CD14-positive monocyte (primary cell): ENCODE data around the gene BCS1L. TPM values are rescaled to one million over a fixed set of nuclear protein-coding genes. Genes with fewer than 3 reads are reported as not detected.

Experiments used
- DNase-seq, 3 donors: peaks; one replicate each; pipeline ENCODE4 v3.0.0-alpha.2; 2011 to 2022
- H2AFZ ChIP-seq: 2 replicates; pipeline ENCODE4 v1.6.0; 2012; ENCODE audit warnings: mild to moderate bottlenecking, low read depth, low read length, inconsistent platforms; ENCODE audit not compliant: insufficient read depth, poor library complexity, severe bottlenecking
- H3K27ac ChIP-seq, 2 donors: 1 replicate in 1 of 2; 2 replicates in 1 of 2; pipeline ENCODE4 v1.5.1; 2012 to 2013; ENCODE audit warnings: low read length in 2 of 2, control low read depth in 1 of 2, inconsistent platforms in 1 of 2, low read depth in 1 of 2, mild to moderate bottlenecking in 1 of 2
- H3K27me3 ChIP-seq, 2 donors: one replicate each; pipeline versions ENCODE4 v1.6.0 to v1.6.1; 2011 to 2013; ENCODE audit warnings: low read length in 2 of 2; ENCODE audit not compliant: control insufficient read depth in 2 of 2, insufficient read depth in 2 of 2
- H3K36me3 ChIP-seq, 2 donors: replicated peaks in 1 of 2; 1 replicate in 1 of 2; 2 replicates in 1 of 2; pipeline versions ENCODE4 v1.5.1 to v1.6.1; 2012 to 2013; ENCODE audit warnings: low read length in 2 of 2, control low read depth in 1 of 2, inconsistent platforms in 1 of 2, mild to moderate bottlenecking in 1 of 2; ENCODE audit not compliant: insufficient read depth in 2 of 2, control insufficient read depth in 1 of 2
- H3K4me1 ChIP-seq, 2 donors: 1 replicate in 1 of 2; 2 replicates in 1 of 2; pipeline versions ENCODE4 v1.5.1 to v1.6.1; 2012 to 2013; ENCODE audit warnings: low read length in 2 of 2, control low read depth in 1 of 2, inconsistent platforms in 1 of 2, mild to moderate bottlenecking in 1 of 2, moderate library complexity in 1 of 2; ENCODE audit not compliant: insufficient read depth in 2 of 2, control insufficient read depth in 1 of 2
- H3K4me2 ChIP-seq: replicated peaks from 2 replicates; pipeline ENCODE3; 2012; ENCODE audit warnings: low read length, moderate library complexity, mild to moderate bottlenecking; ENCODE audit not compliant: poor library complexity, severe bottlenecking; ENCODE audit errors: extremely low read depth
- H3K4me3 ChIP-seq, 3 experiments: fragments of 200-600 bp in 1 of 3; sonication (generic) in 1 of 3; replicated peaks in 1 of 3; 1 replicate in 2 of 3; 2 replicates in 1 of 3; pipeline ENCODE4 v1.5.1; 2011 to 2013; ENCODE audit warnings: low read length in 3 of 3, mild to moderate bottlenecking in 3 of 3, control low read depth in 2 of 3, low read depth in 2 of 3, inconsistent platforms in 1 of 3, moderate library complexity in 1 of 3
- H3K79me2 ChIP-seq: 2 replicates; pipeline ENCODE4 v1.6.0; 2012; ENCODE audit warnings: mild to moderate bottlenecking, control low read depth, inconsistent platforms, low read length, moderate library complexity; ENCODE audit not compliant: insufficient read depth
- H3K9ac ChIP-seq: 2 replicates; pipeline ENCODE4 v1.6.0; 2017; ENCODE audit warnings: low read length, mild to moderate bottlenecking; ENCODE audit not compliant: insufficient read depth, poor library complexity, severe bottlenecking
- H3K9me3 ChIP-seq, 2 donors: replicated peaks in 1 of 2; 1 replicate in 1 of 2; 2 replicates in 1 of 2; pipeline versions ENCODE4 v1.5.1 to v1.6.1; 2012 to 2013; ENCODE audit warnings: low read length in 2 of 2, control low read depth in 1 of 2; ENCODE audit not compliant: control insufficient read depth in 1 of 2, insufficient read depth in 1 of 2
- H4K20me1 ChIP-seq: 2 replicates; pipeline ENCODE4 v1.6.0; 2012; ENCODE audit warnings: mild to moderate bottlenecking, low read length, control low read depth, moderate library complexity; ENCODE audit not compliant: insufficient read depth
- H3K27ac Mint-ChIP-seq, 7 donors: one replicate each; pipeline ENCODE4 v1.8.0; 2020; ENCODE audit warnings: mild to moderate bottlenecking in 7 of 7, mixed read lengths in 7 of 7, moderate library complexity in 6 of 7, inconsistent platforms in 2 of 7
- H3K27me3 Mint-ChIP-seq, 3 donors: one replicate each; pipeline ENCODE4 v1.8.0; 2021 to 2022; ENCODE audit warnings: low read depth in 3 of 3, mild to moderate bottlenecking in 3 of 3, mixed read lengths in 3 of 3, moderate library complexity in 3 of 3, inconsistent platforms in 1 of 3
- H3K36me3 Mint-ChIP-seq, 2 donors: one replicate each; pipeline ENCODE4 v1.8.0; 2020; ENCODE audit warnings: mixed read lengths in 2 of 2, inconsistent platforms in 1 of 2, mild to moderate bottlenecking in 1 of 2
- H3K4me1 Mint-ChIP-seq: one replicate; pipeline ENCODE4 v1.8.0; 2020; ENCODE audit warnings: mild to moderate bottlenecking, mixed read lengths
- H3K4me3 Mint-ChIP-seq, 2 donors: one replicate each; pipeline ENCODE4 v1.8.0; 2020; ENCODE audit warnings: mild to moderate bottlenecking in 2 of 2, mixed read lengths in 2 of 2, moderate library complexity in 1 of 2
- H3K9me3 Mint-ChIP-seq, 7 donors: one replicate each; pipeline ENCODE4 v1.8.0; 2020 to 2022; ENCODE audit warnings: mixed read lengths in 7 of 7, mild to moderate bottlenecking in 6 of 7, moderate library complexity in 6 of 7, inconsistent platforms in 2 of 7
- WGBS: methylation state at CpG from one replicate; pipeline ENCODE4 v1.1.5; 2013; ENCODE audit warnings: missing lambda C conversion rate; ENCODE audit not compliant: insufficient coverage; 5-methylcytosine and 5-hydroxymethylcytosine counted together
- intact Hi-C, 2 donors: fragments of 100-400 bp; cut with micrococcal nuclease; formaldehyde crosslinking; loops; one replicate each; pipeline versions ENCODE4 v1.15.0 to v1.15.1; 2023
- polyA plus RNA-seq, 3 donors: library from polyadenylated mRNA; depleted of rRNA in 1 of 3; unstranded in 2 of 3; stranded (reverse) in 1 of 3; fragments of 300-500 nt in 2 of 3; fragments of >200 nt in 1 of 3; fragmentation: Illumina TruSeq in 2 of 3; gene quantifications; 1 replicate in 2 of 3; 2 replicates in 1 of 3; pipeline ENCODE4 v1.2.3, GENCODE V29; 2012 to 2021
- TF ChIP-seq, protein P1 (sequence below): fragments of 200-600 bp; IDR thresholded peaks from one replicate; pipeline ENCODE4 v1.8.0; 2022; ENCODE audit warnings: antibody characterized with exemption, mild to moderate bottlenecking

The BCS1L gene
- polyA plus RNA-seq, 3 donors: 10.5 to 42.9 (median 12.3) TPM

DNA sequence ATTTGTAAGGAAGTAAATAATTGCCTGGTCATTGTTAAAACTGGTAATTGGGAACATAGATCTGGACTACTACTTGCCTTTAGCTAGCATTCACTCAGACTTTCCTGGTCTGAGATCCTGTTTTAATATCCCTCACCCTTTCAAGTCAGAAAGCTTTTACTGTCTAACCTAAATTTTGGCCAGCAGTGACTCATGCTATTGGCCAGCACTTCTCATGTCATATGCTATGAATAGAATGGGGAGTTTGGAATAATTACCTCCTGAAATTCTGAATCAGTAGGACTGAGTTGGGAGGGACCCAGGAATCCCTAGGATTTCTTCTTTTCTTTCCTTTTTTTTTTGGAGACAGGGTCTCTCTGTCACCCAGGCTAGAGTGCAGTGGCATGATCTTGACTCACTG lies 31.8 kb downstream of the BCS1L start:
- Histone ChIP-seq H2AFZ (no peak overlapping the region), H3K9ac (no peak overlapping the region), H3K27ac (no peak overlapping the region), H3K9me3 (no peaks in the 10 kb centered on the region), H3K4me2 (no peak overlapping the region), H3K4me1 (no peaks in the 10 kb centered on the region), H3K4me3 (no peak overlapping the region), H4K20me1 (no peaks in the 10 kb centered on the region), H3K79me2 (no peaks in the 10 kb centered on the region), H3K36me3 (peaks cover 0 to 12% of the 10 kb centered on the region in 2 donors), H3K27me3 (no peaks in the 10 kb centered on the region)
- Mint-ChIP-seq H3K27ac (no peak overlapping the region), H3K27me3 (peaks cover 0 to 2% (median 2%) of the 10 kb centered on the region in 3 donors), H3K4me1 (peaks cover 6% of the 10 kb centered on the region), H3K36me3 (peaks cover 24 to 28% of the 10 kb centered on the region in 2 donors), H3K4me3 (no peak overlapping the region), H3K9me3 (no peaks in the 10 kb centered on the region)
- DNase-seq: no peak
- intact Hi-C loops: no loop called here
- TF ChIP-seq, protein P1, sequence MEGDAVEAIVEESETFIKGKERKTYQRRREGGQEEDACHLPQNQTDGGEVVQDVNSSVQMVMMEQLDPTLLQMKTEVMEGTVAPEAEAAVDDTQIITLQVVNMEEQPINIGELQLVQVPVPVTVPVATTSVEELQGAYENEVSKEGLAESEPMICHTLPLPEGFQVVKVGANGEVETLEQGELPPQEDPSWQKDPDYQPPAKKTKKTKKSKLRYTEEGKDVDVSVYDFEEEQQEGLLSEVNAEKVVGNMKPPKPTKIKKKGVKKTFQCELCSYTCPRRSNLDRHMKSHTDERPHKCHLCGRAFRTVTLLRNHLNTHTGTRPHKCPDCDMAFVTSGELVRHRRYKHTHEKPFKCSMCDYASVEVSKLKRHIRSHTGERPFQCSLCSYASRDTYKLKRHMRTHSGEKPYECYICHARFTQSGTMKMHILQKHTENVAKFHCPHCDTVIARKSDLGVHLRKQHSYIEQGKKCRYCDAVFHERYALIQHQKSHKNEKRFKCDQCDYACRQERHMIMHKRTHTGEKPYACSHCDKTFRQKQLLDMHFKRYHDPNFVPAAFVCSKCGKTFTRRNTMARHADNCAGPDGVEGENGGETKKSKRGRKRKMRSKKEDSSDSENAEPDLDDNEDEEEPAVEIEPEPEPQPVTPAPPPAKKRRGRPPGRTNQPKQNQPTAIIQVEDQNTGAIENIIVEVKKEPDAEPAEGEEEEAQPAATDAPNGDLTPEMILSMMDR: no peak

GRCh38 chr2:218694405-218695145 lies 35.1 kb downstream of the BCS1L start:
- no peak overlapping the region for H2AFZ ChIP-seq
- no peak overlapping the region for H3K4me3 ChIP-seq
- H3K9me3 ChIP-seq: no peaks in the 10 kb centered on the region
- Mint-ChIP-seq H3K36me3 (peaks cover 22 to 26% of the 10 kb centered on the region in 2 donors), H3K27me3 (no peaks in the 10 kb centered on the region), H3K4me3 (no peak overlapping the region), H3K4me1 (peaks cover 7% of the 10 kb centered on the region), H3K27ac (no peak overlapping the region), H3K9me3 (no peaks in the 10 kb centered on the region)
- peaks cover 4% of the 10 kb centered on the region in 2 donors for H3K4me1 ChIP-seq
- no peak overlapping the region for H3K27ac ChIP-seq
- 80% methylated on average over 1 of the region's 3 CpGs for WGBS
- no peak overlapping the region for H3K9ac ChIP-seq
- intact Hi-C loops: no loop called here
- TF ChIP-seq, protein P1: no peak
- DNase-seq: no peak
- no peak overlapping the region for H3K4me2 ChIP-seq
- H3K79me2 ChIP-seq: no peaks in the 10 kb centered on the region
- H3K27me3 ChIP-seq: no peaks in the 10 kb centered on the region
- H3K36me3 ChIP-seq: peaks cover 0 to 12% of the 10 kb centered on the region in 2 donors
- H4K20me1 ChIP-seq: no peaks in the 10 kb centered on the region
